NB4 (cell line): ENCODE measurements around the gene PHACTR2.
"Not testable (repeated sequence)": the region's sequence is repeated elsewhere in the genome, so short reads cannot be mapped to it uniquely, and the experiment has no call there.

Experiments used
- MYC ChIP-seq: IDR thresholded peaks from 2 replicates; pipeline ENCODE4 v1.6.1; 2011; ENCODE audit warnings: low read depth, low read length
- POLR2A ChIP-seq: IDR thresholded peaks from 2 replicates; pipeline ENCODE4 v1.6.1; 2011; ENCODE audit warnings: mild to moderate bottlenecking; ENCODE audit not compliant: insufficient read length; ENCODE audit errors: extremely low read depth
- TF ChIP-seq, protein P1 (sequence below): IDR thresholded peaks from one replicate; pipeline ENCODE4 v1.5.1; 2012; ENCODE audit warnings: low read depth, low read length
- TF ChIP-seq, protein P2 (sequence below): IDR thresholded peaks from 2 replicates; pipeline ENCODE4 v1.6.1; 2011; ENCODE audit warnings: low read depth, low read length

DNA sequence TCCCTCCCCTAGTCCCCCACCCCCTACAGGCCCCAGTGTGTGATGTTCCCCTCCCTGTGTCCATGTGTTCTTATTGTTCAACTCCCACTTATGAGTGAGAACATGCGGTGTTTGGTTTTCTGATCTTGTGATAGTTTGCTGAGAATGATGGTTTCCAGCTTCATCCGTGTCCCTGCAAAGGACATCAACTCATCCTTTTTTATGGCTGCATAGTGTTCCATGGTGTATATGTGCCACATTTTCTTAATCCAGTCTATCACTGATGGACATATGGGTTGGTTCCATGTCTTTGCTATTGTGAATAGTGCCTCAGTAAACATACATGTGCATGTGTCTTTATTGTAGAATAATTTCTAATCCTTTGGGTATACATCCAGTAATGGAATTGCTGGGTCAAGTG lies 118.8 kb downstream of the PHACTR2 start:
- TF ChIP-seq, protein P1, sequence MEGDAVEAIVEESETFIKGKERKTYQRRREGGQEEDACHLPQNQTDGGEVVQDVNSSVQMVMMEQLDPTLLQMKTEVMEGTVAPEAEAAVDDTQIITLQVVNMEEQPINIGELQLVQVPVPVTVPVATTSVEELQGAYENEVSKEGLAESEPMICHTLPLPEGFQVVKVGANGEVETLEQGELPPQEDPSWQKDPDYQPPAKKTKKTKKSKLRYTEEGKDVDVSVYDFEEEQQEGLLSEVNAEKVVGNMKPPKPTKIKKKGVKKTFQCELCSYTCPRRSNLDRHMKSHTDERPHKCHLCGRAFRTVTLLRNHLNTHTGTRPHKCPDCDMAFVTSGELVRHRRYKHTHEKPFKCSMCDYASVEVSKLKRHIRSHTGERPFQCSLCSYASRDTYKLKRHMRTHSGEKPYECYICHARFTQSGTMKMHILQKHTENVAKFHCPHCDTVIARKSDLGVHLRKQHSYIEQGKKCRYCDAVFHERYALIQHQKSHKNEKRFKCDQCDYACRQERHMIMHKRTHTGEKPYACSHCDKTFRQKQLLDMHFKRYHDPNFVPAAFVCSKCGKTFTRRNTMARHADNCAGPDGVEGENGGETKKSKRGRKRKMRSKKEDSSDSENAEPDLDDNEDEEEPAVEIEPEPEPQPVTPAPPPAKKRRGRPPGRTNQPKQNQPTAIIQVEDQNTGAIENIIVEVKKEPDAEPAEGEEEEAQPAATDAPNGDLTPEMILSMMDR = not testable (repeated sequence)
- TF ChIP-seq, protein P2, sequence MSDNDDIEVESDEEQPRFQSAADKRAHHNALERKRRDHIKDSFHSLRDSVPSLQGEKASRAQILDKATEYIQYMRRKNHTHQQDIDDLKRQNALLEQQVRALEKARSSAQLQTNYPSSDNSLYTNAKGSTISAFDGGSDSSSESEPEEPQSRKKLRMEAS = not testable (repeated sequence)
- TF ChIP-seq POLR2A, MYC: not testable (repeated sequence)
